Astrocyte of the cerebellum (primary cell): ENCODE data around the gene PCF11.

Experiments used
- DNase-seq: peaks from one replicate; pipeline ENCODE4 v3.0.0-alpha.2; 2011; ENCODE audit warnings: low read depth
- H3K4me3 ChIP-seq: 2 replicates; pipeline ENCODE4 v1.5.1; 2011; ENCODE audit warnings: mild to moderate bottlenecking, low read depth, low read length, moderate library complexity
- in situ Hi-C: cut with HindIII; loops from 2 replicates; pipeline ENCODE4 v1.10.0; 2017; ENCODE audit warnings: low sequenced_read_pairs
- TF ChIP-seq, protein P1 (sequence below): IDR thresholded peaks from 2 replicates; pipeline ENCODE4 v1.5.1; 2012; ENCODE audit warnings: low read length, low read depth, moderate library complexity, mild to moderate bottlenecking; ENCODE audit errors: missing control alignments

The PCF11 gene

DNA sequence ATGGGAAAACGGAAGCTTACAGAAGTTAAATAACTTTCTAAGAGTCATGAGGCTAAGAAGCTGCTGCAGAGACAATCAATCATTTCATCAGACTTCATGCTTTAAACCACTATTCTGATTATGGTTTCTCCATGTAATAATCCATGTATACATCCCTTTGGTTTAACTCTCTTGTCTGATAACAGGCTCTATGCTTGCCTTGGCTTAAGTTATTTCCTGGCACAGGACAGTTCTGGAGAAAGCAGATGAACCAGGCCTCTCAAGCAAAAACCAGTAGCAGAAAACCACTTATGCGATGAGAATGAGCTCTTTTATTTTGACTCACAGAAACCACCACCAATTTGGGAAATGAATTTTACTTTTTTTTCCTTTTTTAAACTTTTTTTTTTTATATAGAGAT lies 6.5 kb upstream of the PCF11 start:
- no peak overlapping the region for H3K4me3 ChIP-seq
- TF ChIP-seq, protein P1, sequence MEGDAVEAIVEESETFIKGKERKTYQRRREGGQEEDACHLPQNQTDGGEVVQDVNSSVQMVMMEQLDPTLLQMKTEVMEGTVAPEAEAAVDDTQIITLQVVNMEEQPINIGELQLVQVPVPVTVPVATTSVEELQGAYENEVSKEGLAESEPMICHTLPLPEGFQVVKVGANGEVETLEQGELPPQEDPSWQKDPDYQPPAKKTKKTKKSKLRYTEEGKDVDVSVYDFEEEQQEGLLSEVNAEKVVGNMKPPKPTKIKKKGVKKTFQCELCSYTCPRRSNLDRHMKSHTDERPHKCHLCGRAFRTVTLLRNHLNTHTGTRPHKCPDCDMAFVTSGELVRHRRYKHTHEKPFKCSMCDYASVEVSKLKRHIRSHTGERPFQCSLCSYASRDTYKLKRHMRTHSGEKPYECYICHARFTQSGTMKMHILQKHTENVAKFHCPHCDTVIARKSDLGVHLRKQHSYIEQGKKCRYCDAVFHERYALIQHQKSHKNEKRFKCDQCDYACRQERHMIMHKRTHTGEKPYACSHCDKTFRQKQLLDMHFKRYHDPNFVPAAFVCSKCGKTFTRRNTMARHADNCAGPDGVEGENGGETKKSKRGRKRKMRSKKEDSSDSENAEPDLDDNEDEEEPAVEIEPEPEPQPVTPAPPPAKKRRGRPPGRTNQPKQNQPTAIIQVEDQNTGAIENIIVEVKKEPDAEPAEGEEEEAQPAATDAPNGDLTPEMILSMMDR = no peak
- DNase-seq = no peak
- in situ Hi-C loops = no loop called here

DNA sequence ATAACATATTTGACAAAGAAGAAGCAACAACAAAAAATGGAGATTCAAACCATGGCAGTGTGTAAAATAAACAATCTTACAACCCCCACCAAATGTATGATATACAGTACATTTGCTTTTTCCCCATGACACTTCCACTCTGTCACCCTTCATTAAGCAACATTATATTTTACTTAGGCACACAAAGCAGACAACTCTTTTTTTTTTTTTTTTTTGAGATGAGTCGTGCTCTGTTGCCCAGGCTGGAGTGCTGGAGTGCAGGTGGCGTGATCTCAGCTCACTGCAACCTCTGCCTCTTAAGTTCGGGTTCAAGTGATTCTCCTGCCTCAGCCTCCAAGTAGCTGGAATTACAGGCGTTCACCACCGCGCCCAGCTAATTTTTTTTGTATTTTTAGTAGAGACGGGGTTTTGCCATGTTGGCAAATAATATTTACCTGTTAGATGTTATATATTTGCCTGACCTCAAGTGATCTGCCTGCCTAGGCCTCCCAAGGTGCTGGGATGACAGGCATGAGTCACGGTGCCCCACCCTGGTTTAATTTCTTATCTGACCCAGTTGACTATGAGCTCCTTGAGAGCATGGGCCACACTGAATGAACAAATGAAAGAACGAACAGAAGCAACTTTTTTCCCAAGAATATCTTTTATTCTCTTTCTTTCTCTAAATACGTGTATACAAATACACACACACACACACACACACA lies 5.5 kb upstream of the PCF11 start:
- DNase-seq = no peak
- in situ Hi-C loops = no loop called here
- TF ChIP-seq, protein P1 = no peak
- no peak overlapping the region for H3K4me3 ChIP-seq

DNA sequence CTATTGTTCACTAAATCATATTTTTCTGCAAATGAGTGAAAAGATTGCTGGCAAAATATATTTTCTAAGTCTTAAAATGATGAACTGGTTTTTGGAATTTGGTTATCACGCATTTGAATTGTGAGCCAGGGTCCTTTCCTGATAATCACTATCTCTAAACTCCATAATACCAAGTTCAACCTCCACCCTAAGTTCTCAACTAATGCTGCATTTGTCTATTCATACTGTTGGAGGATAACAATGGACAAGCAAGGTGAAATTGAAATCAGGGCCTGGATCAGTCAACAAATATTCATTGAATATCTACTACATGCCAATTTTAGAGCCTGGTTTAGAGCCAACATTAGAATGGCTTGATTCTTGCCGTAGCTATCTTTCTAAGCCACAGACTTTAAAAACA lies 4.7 kb upstream of the PCF11 start:
- no peak for DNase-seq
- TF ChIP-seq, protein P1 = no peak
- in situ Hi-C loops = no loop called here
- H3K4me3 ChIP-seq = no peak overlapping the region

DNA sequence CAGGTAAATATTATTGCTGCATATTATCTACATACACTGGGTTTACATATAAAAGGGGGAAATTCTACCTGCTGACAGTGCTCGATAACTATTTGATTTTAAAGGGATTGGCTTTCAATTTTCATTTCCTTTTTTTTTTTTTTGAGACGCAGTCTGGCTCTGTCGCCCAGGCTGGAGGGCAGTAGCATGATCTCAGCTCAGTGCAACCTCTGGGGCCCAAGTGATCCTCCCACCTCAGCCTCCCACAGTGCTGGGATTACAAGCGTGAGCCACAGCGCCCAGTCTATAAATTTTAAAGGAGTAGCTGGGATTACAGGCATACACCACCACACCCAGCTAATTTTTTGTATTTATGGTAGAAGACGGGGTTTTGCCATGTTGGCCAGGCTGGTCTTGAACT lies 3.2 kb upstream of the PCF11 start:
- H3K4me3 ChIP-seq = no peak overlapping the region
- in situ Hi-C loops = no loop called here
- TF ChIP-seq, protein P1 = no peak
- no peak for DNase-seq

DNA sequence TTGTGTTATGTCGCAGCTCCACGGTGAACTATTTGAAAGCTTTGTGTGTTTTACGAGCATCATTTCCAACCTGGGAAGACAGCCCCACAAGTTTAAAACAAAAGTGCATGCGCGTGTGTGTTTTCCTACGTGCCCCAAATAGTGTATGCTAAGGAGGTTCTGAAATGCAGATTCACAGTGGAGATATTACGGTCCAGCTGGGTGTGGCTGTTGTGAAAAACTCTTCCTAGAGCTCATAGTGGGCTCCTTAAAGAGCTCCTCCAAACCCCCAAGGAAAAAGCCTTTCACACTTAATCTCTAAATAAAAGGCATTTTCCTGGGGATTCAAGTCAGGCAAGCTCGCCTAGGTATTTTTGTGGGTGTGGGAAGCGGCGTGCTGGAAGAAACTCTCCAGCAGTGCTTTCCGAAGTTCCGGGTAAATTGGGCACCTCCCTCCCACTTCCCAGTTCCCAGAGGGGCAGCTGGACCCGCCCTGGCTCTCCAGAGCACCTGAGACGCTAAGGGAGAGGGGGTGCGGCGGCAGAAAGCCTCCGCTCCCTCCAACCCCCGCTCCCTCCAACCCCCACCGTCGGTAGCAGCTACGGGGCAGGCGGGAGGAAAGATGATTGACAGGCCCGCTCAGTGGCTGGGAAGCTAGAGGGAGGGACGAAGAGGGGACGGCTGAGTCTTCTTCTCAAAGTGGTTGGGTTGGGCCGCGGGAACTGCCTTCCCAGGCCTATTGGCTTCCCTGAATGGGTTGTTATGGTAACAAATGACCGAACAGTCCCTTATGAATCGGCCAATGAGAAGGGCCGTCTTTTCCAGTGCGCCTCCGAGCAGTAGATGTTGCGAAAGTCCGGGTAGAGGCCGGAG lies 561 bp upstream of the PCF11 start:
- H3K4me3 ChIP-seq = peak overlapping the region; percentile 71
- peak; percentile 100 for DNase-seq
- TF ChIP-seq, protein P1 = no peak
- in situ Hi-C loops = no loop called here

DNA sequence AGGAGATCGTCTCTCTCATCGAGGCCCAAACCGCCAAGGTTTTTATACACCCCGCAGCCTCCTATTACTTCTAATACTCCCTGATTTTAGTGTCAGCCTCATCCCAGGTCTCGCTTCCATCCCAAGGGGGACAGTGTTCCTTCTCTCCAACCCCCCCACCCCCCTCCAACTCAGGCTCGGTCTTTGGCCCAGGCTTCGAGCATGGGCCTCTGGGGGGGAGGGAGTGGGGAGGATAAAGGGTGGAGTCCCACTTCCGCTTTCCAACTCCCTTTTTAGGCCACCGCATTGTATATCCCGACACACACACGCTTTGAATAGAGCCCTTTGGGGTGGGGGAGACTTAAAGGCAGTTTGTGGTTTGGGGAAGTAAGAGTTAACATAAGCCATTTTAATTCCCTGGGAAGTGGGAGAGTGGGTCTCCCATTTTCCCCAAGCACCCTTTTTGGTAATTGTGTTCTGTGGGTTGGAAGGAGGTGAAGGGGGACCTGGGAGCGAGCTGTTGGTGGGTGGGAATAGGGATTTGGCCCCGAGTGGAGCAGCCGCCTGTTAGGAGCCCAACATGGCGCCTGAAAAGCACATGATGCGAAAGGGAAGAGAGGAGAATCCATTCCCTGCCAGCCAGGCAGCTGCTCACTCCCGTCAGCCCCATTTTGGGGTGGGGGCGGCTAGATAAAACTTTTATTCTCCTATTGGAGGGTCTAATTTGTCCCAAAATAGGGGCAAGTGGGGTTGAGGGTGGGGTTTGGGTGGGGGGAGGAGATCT lies 844 bp downstream of the PCF11 start:
- H3K4me3 ChIP-seq = peak overlapping the region; percentile 71
- peak; percentile 13 for DNase-seq
- in situ Hi-C loops = no loop called here
- TF ChIP-seq, protein P1 = no peak
